ENCODE results near the gene MYO5A.

The MYO5A gene

DNA sequence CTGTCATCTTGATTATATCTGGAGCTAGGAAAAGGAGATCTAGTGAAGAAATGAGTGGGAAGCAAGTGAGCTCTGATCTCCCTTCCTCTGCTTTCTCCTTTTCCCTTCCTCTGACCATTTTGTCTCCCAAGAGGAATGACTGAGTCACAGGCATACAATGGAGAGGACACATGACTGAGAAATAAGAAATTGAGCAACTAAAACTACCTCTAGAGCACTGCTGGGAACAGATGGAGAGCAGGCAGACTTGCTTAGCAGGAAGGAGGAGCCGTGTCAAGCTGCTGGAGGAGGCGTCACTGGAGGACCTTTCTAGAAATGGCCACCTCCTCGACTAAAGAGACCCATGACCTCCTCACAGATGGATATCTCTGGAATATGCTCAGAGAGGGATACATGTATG lies 166.2 kb downstream of the MYO5A start:
- TF ChIP-seq SIN3A (IDR thresholded peaks at IDR 0.05; ENCODE audit: borderline replicate concordance, insufficient read depth, low read length) (no peak), POLR2AphosphoS5 (IDR thresholded peaks at IDR 0.05; ENCODE audit: low read depth, low read length) (no peak), REST (IDR thresholded peaks at IDR 0.05; ENCODE audit: insufficient read depth in 1 of 2, low read depth in 2 of 2, low read length in 2 of 2) (no peak), FOXP2 (optimal IDR thresholded peaks at IDR 0.05; ENCODE audit: borderline replicate concordance, extremely low read depth, extremely low read length, insufficient read depth) (no peak), TAF1 (IDR thresholded peaks at IDR 0.05; ENCODE audit: borderline replicate concordance, insufficient read depth, low read length) (no peak)

DNA sequence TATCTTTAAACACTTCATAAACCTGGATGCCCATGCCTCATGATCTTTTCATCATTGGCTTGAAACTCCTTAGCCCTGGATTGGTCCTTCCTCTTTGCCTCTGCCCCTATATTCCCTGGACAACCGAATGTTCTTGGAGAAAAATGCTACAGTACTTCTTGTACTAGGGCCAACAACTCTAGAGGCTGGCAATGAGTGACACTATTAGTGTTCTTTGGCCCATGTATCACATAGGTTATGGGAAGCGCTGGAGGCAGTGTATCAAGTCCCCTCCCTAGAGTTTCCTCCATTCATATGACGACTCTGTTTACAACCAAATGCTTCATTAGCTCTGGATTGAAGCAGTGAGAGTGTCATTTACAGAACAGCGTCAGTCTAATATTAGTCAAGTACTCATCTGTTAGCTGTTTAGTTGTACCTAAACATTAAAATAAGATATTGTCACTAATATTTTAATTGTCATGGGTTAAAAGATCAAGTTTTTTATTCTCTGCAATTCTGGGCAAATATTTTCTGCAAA lies 166.6 kb downstream of the MYO5A start:
- TF ChIP-seq TAF1 (IDR thresholded peaks at IDR 0.05; ENCODE audit: borderline replicate concordance, insufficient read depth, low read length) = peak; percentile 29; the same call in 1 of the 2 replicates
- no peak for TF ChIP-seq SIN3A (IDR thresholded peaks at IDR 0.05; ENCODE audit: borderline replicate concordance, insufficient read depth, low read length)

- TF ChIP-seq SIN3A (IDR thresholded peaks at IDR 0.05; ENCODE audit: borderline replicate concordance, insufficient read depth, low read length) (no peak), POLR2AphosphoS5 (IDR thresholded peaks at IDR 0.05; ENCODE audit: low read depth, low read length) (no peak), TAF1 (IDR thresholded peaks at IDR 0.05; ENCODE audit: borderline replicate concordance, insufficient read depth, low read length) (no peak), REST (IDR thresholded peaks at IDR 0.05; ENCODE audit: insufficient read depth in 1 of 2, low read depth in 2 of 2, low read length in 2 of 2) (no peak), FOXP2 (optimal IDR thresholded peaks at IDR 0.05; ENCODE audit: borderline replicate concordance, extremely low read depth, extremely low read length, insufficient read depth) (no peak)
These were observed 167.2 kb downstream of the MYO5A start for GRCh38 chr15:52361494-52361893.

GRCh38 chr15:52360229-52361203 lies 168.2 kb downstream of the MYO5A start:
- TF ChIP-seq REST (IDR thresholded peaks at IDR 0.05; ENCODE audit: insufficient read depth in 1 of 2, low read depth in 2 of 2, low read length in 2 of 2) = no peak
- no peak for TF ChIP-seq TAF1 (IDR thresholded peaks at IDR 0.05; ENCODE audit: borderline replicate concordance, insufficient read depth, low read length)
- no peak for TF ChIP-seq FOXP2 (optimal IDR thresholded peaks at IDR 0.05; ENCODE audit: borderline replicate concordance, extremely low read depth, extremely low read length, insufficient read depth)
- no peak for TF ChIP-seq POLR2AphosphoS5 (IDR thresholded peaks at IDR 0.05; ENCODE audit: low read depth, low read length)
- TF ChIP-seq SIN3A (IDR thresholded peaks at IDR 0.05; ENCODE audit: borderline replicate concordance, insufficient read depth, low read length) = no peak

DNA sequence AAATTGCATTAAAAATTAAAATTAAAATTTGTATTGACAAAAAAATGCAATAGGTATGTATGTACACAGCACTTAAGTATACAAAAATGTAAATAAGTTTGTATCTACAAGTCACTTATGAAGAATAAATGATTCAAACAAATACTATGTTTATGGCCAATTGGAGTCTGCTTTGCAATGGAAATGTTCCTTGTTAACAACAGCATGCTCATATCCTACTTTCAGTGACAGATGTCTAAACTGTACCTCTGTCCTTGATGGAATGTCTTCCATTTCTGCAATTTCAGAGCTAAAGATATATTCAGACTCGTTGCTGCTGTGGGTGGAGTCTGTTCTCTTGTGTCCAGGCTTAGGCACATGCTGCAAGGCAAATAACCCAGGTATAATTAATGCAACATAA lies 169.0 kb downstream of the MYO5A start:
- TF ChIP-seq POLR2AphosphoS5 (IDR thresholded peaks at IDR 0.05; ENCODE audit: low read depth, low read length) (no peak), SIN3A (IDR thresholded peaks at IDR 0.05; ENCODE audit: borderline replicate concordance, insufficient read depth, low read length) (no peak), FOXP2 (optimal IDR thresholded peaks at IDR 0.05; ENCODE audit: borderline replicate concordance, extremely low read depth, extremely low read length, insufficient read depth) (no peak), TAF1 (IDR thresholded peaks at IDR 0.05; ENCODE audit: borderline replicate concordance, insufficient read depth, low read length) (no peak), REST (IDR thresholded peaks at IDR 0.05; ENCODE audit: insufficient read depth in 1 of 2, low read depth in 2 of 2, low read length in 2 of 2) (no peak)

Measured in PFSK-1 (cell line).